AG10803 (cell line): ENCODE measurements around the gene PTPRG.

ENCODE experiments used
- DNase-seq: peaks from one replicate; pipeline ENCODE4 v3.0.0; 2010; ENCODE audit warnings: low read depth
- H3K4me3 ChIP-seq: 2 replicates; pipeline ENCODE4 v1.5.1; 2011; ENCODE audit warnings: mild to moderate bottlenecking, low read length, control low read depth
- TF ChIP-seq, protein P1 (sequence below): conservative IDR thresholded peaks from 2 replicates; pipeline ENCODE4 v1.5.1; 2011; ENCODE audit warnings: mild to moderate bottlenecking, low read length, control low read depth, inconsistent platforms

PTPRG gene

DNA sequence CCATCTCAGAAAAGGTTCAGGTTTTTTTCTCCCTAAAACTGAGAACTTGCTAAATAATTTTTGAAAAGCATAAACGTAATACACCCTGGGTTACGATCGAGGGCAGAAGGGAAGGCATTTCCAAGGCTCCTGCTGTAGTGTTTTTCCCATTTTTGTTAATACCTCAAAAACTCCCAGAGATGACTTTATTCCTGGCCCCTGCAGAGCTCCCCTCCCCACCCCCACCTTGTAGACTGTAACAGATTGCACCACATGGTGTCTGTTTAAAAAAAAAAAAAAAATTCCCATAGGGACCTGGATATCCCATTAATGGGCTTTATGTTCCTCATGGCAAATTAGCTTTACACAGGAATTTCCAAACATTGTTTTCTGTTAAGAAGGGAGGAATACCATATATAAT lies 773.8 kb downstream of the PTPRG start:
- H3K4me3 ChIP-seq = no peak overlapping the region
- DNase-seq = no peak
- TF ChIP-seq, protein P1, sequence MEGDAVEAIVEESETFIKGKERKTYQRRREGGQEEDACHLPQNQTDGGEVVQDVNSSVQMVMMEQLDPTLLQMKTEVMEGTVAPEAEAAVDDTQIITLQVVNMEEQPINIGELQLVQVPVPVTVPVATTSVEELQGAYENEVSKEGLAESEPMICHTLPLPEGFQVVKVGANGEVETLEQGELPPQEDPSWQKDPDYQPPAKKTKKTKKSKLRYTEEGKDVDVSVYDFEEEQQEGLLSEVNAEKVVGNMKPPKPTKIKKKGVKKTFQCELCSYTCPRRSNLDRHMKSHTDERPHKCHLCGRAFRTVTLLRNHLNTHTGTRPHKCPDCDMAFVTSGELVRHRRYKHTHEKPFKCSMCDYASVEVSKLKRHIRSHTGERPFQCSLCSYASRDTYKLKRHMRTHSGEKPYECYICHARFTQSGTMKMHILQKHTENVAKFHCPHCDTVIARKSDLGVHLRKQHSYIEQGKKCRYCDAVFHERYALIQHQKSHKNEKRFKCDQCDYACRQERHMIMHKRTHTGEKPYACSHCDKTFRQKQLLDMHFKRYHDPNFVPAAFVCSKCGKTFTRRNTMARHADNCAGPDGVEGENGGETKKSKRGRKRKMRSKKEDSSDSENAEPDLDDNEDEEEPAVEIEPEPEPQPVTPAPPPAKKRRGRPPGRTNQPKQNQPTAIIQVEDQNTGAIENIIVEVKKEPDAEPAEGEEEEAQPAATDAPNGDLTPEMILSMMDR = no peak

DNA sequence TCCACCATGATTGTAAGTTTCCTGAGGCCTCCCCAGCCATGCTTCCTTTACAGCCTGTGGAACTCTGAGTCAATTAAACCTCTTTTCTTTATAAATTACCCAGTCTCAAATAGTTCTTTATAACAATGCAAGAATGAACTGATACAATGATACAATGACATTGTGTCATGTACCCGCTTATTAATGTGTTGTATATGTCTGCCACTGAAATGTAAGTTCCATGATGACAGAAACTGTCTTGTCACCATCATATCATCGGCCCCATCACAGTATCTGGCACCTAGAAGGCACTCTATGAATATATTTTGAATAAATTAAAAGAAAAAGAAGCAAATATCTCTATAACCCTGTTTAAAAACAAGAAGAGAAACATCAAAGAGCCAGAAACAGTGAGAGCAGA lies 782.4 kb downstream of the PTPRG start:
- no peak overlapping the region for H3K4me3 ChIP-seq
- TF ChIP-seq, protein P1 = no peak
- no peak for DNase-seq
